ENCODE results near the gene LGR6. TPM values are rescaled to one million over a fixed set of nuclear protein-coding genes. Genes with fewer than 3 reads are reported as not detected.
A peak's percentile ranks its signal among the peaks of the same experiment; 100 is the strongest.
"Not testable (repeated sequence)": the region's sequence is repeated elsewhere in the genome, so short reads cannot be mapped to it uniquely, and the experiment has no call there.

LGR6 gene, protein sequence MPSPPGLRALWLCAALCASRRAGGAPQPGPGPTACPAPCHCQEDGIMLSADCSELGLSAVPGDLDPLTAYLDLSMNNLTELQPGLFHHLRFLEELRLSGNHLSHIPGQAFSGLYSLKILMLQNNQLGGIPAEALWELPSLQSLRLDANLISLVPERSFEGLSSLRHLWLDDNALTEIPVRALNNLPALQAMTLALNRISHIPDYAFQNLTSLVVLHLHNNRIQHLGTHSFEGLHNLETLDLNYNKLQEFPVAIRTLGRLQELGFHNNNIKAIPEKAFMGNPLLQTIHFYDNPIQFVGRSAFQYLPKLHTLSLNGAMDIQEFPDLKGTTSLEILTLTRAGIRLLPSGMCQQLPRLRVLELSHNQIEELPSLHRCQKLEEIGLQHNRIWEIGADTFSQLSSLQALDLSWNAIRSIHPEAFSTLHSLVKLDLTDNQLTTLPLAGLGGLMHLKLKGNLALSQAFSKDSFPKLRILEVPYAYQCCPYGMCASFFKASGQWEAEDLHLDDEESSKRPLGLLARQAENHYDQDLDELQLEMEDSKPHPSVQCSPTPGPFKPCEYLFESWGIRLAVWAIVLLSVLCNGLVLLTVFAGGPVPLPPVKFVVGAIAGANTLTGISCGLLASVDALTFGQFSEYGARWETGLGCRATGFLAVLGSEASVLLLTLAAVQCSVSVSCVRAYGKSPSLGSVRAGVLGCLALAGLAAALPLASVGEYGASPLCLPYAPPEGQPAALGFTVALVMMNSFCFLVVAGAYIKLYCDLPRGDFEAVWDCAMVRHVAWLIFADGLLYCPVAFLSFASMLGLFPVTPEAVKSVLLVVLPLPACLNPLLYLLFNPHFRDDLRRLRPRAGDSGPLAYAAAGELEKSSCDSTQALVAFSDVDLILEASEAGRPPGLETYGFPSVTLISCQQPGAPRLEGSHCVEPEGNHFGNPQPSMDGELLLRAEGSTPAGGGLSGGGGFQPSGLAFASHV
- 1 to 10 TPM in 1 of 4 donors, under 1 TPM in 3; 0.12 to 2.8 (median 0.48) TPM for total RNA-seq

DNA sequence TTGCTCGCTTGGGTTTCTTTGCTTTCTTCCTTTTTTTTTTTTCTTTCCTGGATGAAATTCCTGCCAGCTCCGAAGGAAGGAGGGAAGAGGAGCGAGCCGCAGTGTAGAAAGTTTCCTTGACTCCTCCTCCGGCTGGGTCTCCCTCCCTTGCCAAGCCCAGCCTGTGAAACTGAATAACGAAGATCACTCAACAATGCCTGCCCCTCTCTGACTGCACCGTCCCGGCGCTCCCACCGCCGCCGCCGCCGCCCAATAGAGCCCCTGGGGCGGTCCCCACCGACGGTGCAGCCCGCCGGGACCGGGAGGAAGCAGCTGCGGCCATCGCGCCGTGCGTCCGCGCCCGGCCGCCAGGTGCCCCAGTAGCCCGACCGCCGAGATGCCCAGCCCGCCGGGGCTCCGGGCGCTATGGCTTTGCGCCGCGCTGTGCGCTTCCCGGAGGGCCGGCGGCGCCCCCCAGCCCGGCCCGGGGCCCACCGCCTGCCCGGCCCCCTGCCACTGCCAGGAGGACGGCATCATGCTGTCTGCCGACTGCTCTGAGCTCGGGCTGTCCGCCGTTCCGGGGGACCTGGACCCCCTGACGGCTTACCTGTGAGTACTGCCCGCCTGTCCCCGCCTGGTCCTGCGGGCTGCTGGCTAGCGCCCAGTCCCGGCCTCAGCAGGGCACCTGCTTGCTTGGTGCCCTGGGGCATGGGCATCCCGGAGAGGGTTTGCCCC, at the start of gene LGR6:
LGR6 (plus strand) TSS at position 186 of the 714 bp plus-strand sequence; CDS start at position 377, 191 bp downstream.
- H3K27me3 ChIP-seq: peaks cover 52% of the 10 kb centered on the region
- peaks cover 0 to 17% (median 0%) of the 10 kb centered on the region in 3 donors for H3K4me1 ChIP-seq
- ATAC-seq: no peak
- TF ChIP-seq, protein P1, sequence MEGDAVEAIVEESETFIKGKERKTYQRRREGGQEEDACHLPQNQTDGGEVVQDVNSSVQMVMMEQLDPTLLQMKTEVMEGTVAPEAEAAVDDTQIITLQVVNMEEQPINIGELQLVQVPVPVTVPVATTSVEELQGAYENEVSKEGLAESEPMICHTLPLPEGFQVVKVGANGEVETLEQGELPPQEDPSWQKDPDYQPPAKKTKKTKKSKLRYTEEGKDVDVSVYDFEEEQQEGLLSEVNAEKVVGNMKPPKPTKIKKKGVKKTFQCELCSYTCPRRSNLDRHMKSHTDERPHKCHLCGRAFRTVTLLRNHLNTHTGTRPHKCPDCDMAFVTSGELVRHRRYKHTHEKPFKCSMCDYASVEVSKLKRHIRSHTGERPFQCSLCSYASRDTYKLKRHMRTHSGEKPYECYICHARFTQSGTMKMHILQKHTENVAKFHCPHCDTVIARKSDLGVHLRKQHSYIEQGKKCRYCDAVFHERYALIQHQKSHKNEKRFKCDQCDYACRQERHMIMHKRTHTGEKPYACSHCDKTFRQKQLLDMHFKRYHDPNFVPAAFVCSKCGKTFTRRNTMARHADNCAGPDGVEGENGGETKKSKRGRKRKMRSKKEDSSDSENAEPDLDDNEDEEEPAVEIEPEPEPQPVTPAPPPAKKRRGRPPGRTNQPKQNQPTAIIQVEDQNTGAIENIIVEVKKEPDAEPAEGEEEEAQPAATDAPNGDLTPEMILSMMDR (IDR thresholded peaks at IDR 0.05): peak in 1 of 4 experiments; percentile 39
- TF ChIP-seq EP300 (IDR thresholded peaks at IDR 0.05): no peak
- 0 to 6% methylated on average over 2 to 7 of the region's 61 CpGs for WGBS, 2 donors (ENCODE audit: low coverage in 1 of 2)
- H3K4me3 ChIP-seq: peak within 1 kb of the TSS in 1 of 2 donors; percentile 43
- H3K27ac ChIP-seq: no peak within 1 kb of the TSS
- no peaks in the 10 kb centered on the region for H3K9me3 ChIP-seq
- H3K36me3 ChIP-seq: no peaks in the 10 kb centered on the region

DNA sequence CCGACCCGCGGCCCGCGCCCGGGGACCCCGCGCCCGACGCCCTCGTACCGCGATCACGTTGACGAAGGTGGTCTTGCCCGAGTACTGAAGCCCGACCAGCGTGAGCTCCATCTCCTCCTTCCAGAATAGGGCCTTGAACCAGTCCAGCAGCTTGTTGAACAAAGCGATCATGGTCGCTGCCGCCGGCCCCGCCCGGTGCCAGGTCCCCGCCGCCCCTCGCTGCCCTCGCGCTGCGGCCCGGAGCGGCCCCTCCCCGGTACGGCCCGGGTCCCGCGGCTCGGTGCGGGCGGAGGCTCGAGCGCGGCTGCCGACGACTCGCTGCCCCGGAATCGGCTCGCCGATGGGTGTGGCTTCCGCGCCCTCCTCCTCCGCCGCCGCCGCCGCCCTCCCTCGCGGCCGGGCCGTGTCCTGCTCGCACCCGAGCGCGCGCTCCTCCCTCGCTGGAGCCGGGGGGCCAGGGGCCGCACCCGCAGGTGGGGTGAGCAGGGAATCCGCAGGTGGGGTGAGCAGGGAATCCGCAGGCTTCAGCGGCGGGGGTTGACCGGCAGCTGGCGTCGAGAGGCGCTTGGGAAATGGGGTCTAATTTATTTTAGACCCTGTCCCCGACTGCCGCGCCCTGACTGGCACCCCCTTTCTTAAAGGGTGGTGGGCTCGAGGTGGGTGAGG, 49.1 kb upstream of the LGR6 start, which contains the start of gene ARL8A:
ARL8A (minus strand) TSS at position 336 of the 666 bp plus-strand sequence; CDS start at position 171, 165 bp downstream.
- 8% methylated on average over 4 of the region's 82 CpGs; no CpG with 5 or more reads in 1 of the 2 donors for WGBS, 2 donors (ENCODE audit: low coverage in 1 of 2)
- ATAC-seq: peak; percentile 84
- no peaks in the 10 kb centered on the region for H3K27me3 ChIP-seq
- no peaks in the 10 kb centered on the region for H3K9me3 ChIP-seq
- H3K4me1 ChIP-seq: peaks cover 0 to 52% (median 17%) of the 10 kb centered on the region in 3 donors
- H3K36me3 ChIP-seq: no peaks in the 10 kb centered on the region
- TF ChIP-seq, protein P1 (IDR thresholded peaks at IDR 0.05): peak in 1 of 4 experiments; percentile 19
- peak; percentile 19 for TF ChIP-seq POLR2AphosphoS5 (IDR thresholded peaks at IDR 0.05)
- TF ChIP-seq POLR2A (IDR thresholded peaks at IDR 0.05): peak; percentile 55 to 61
- TF ChIP-seq EP300 (IDR thresholded peaks at IDR 0.05): no peak
- peak within 1 kb of the TSS; percentile 90 to 93 for H3K4me3 ChIP-seq
- peak within 1 kb of the TSS; percentile 71 to 97 (median 94) for H3K27ac ChIP-seq

GRCh38 chr1:202145068-202145743, 48.4 kb upstream of the LGR6 start:
- H3K27ac ChIP-seq: peak overlapping the region; percentile 71 to 97 (median 94)
- no peaks in the 10 kb centered on the region for H3K27me3 ChIP-seq
- peaks cover 0 to 46% (median 17%) of the 10 kb centered on the region in 3 donors for H3K4me1 ChIP-seq
- H3K9me3 ChIP-seq: no peaks in the 10 kb centered on the region
- no peak for TF ChIP-seq POLR2A (IDR thresholded peaks at IDR 0.05)
- no peaks in the 10 kb centered on the region for H3K36me3 ChIP-seq
- peak overlapping the region; percentile 90 to 93 for H3K4me3 ChIP-seq
- 3 to 18% methylated on average over 3 to 11 of the region's 13 CpGs for WGBS, 2 donors (ENCODE audit: low coverage in 1 of 2)
- no peak for ATAC-seq

DNA sequence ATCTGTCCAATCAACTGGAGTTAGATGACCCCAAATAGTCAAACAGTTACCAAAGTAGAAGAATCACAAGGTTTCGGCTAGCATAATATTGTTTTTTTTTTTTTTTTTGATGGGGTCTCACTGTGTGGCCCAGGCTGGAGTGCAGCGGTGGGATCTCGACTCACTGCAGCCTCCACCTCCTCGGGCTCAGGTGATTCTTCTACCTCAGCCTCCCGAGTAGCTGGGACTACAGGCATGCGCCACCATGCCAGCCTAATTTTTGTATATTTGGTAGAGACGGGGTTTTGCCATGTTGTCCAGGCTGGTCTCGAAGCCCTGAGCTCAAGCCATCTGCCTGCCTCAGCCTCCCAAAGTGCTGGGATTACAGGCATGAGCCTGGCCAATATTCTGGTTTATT, 47.9 kb upstream of the LGR6 start:
- not testable (repeated sequence) for H3K4me3 ChIP-seq, H3K9me3 ChIP-seq, ATAC-seq, H3K36me3 ChIP-seq, H3K27me3 ChIP-seq
- 97% methylated on average over 8 of the region's 8 CpGs; no CpG with 5 or more reads in 1 of the 2 donors for WGBS, 2 donors (ENCODE audit: low coverage in 1 of 2)
- peaks cover 0 to 40% (median 17%) of the 10 kb centered on the region in 3 donors for H3K4me1 ChIP-seq
- peak overlapping the region in 2 of 4 donors; percentile 94 for H3K27ac ChIP-seq

- H3K27ac ChIP-seq: no peak overlapping the region
- no peaks in the 10 kb centered on the region for H3K9me3 ChIP-seq
- H3K36me3 ChIP-seq: no peaks in the 10 kb centered on the region
- TF ChIP-seq POLR2A (IDR thresholded peaks at IDR 0.05) (no peak), POLR2AphosphoS5 (IDR thresholded peaks at IDR 0.05) (no peak), EP300 (IDR thresholded peaks at IDR 0.05) (no peak)
- TF ChIP-seq, protein P1 (IDR thresholded peaks at IDR 0.05): no peak
- H3K4me1 ChIP-seq: peaks cover 0 to 35% (median 14%) of the 10 kb centered on the region in 3 donors
- WGBS, 2 donors (ENCODE audit: low coverage in 1 of 2): 74 to 93% methylated on average over 3 to 4 of the region's 5 CpGs
- ATAC-seq: no peak
- no peak overlapping the region for H3K4me3 ChIP-seq
- no peaks in the 10 kb centered on the region for H3K27me3 ChIP-seq
These were observed 47.3 kb upstream of the LGR6 start for GRCh38 chr1:202146279-202146678.

Data from gastroesophageal sphincter (tissue), 4 donors.